ENCODE data around the gene ZNF436. TPM values are rescaled to one million over a fixed set of nuclear protein-coding genes. Genes with fewer than 3 reads are reported as not detected.

The ZNF436 gene
- total RNA-seq, 1 experiment from 2014 or later = 14.8 TPM

DNA sequence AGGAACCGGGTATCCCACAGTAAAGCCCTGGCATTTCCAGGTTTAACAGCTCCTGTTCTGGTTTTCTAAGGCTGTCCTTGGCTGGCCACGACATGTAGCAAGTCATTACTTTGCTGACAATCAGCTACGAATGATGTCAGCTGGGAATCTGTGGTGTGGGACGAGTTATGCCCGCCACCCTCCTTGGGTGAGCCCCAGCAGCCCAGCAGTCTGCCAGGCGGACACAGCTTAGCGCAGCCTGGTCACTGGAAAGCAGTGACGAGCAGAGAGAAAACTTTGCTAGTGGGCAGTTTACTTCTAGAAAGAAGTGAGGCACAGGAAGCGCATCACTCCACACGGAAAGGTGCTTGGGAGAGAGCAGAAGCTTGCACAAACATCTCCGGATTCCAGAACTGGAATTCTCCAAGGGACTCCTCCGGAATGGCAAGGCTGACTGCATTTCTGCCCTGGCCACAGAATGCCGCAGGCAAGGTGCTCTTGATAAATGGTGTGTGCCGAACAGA lies 15.5 kb upstream of the ZNF436 start:
- no peak for TF ChIP-seq EZH2 (IDR thresholded peaks at IDR 0.05; ENCODE audit: borderline replicate concordance, low read depth, low read length, poor library complexity, severe bottlenecking)
- TF ChIP-seq, protein P1, sequence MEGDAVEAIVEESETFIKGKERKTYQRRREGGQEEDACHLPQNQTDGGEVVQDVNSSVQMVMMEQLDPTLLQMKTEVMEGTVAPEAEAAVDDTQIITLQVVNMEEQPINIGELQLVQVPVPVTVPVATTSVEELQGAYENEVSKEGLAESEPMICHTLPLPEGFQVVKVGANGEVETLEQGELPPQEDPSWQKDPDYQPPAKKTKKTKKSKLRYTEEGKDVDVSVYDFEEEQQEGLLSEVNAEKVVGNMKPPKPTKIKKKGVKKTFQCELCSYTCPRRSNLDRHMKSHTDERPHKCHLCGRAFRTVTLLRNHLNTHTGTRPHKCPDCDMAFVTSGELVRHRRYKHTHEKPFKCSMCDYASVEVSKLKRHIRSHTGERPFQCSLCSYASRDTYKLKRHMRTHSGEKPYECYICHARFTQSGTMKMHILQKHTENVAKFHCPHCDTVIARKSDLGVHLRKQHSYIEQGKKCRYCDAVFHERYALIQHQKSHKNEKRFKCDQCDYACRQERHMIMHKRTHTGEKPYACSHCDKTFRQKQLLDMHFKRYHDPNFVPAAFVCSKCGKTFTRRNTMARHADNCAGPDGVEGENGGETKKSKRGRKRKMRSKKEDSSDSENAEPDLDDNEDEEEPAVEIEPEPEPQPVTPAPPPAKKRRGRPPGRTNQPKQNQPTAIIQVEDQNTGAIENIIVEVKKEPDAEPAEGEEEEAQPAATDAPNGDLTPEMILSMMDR (conservative IDR thresholded peaks at IDR 0.05; ENCODE audit: low read depth, low read length) = no peak
- intact Hi-C loops (cut with micrococcal nuclease; ENCODE audit: unreplicated experiment) = no loop called here
- no peak for DNase-seq (ENCODE audit: low spot score)
- POLR2A ChIA-PET (ENCODE audit: low non-redundant PET) = interaction anchor here (0.7 kb wide), 1 partner anchor 337 kb away, joined by 3 read pairs; no protein-coding TSS in a partner anchor
- no peaks in the 10 kb centered on the region for H3K36me3 ChIP-seq (ENCODE audit: insufficient read depth, low read length, poor library complexity, severe bottlenecking)
- BruUV-seq (replicated peaks) = no TSS peak
- no peaks in the 10 kb centered on the region for H3K4me1 ChIP-seq (ENCODE audit: insufficient read depth, low read length, poor library complexity, severe bottlenecking)
- H3K9me3 ChIP-seq (ENCODE audit: low read depth, low read length, poor library complexity, severe bottlenecking) = no peaks in the 10 kb centered on the region
- no peak overlapping the region for H3K27ac ChIP-seq (ENCODE audit: low read depth, low read length, poor library complexity, severe bottlenecking)
- no peaks in the 10 kb centered on the region for H3K27me3 ChIP-seq (replicated peaks; ENCODE audit: insufficient read depth, low read depth, low read length, poor library complexity)
- H3K4me3 ChIP-seq (ENCODE audit: low read depth, low read length, poor library complexity, severe bottlenecking) = no peak overlapping the region
- CTCF ChIA-PET = interaction anchor here (0.6 kb wide), 1 partner anchor 70 kb away, joined by 4 read pairs; no protein-coding TSS in a partner anchor

DNA sequence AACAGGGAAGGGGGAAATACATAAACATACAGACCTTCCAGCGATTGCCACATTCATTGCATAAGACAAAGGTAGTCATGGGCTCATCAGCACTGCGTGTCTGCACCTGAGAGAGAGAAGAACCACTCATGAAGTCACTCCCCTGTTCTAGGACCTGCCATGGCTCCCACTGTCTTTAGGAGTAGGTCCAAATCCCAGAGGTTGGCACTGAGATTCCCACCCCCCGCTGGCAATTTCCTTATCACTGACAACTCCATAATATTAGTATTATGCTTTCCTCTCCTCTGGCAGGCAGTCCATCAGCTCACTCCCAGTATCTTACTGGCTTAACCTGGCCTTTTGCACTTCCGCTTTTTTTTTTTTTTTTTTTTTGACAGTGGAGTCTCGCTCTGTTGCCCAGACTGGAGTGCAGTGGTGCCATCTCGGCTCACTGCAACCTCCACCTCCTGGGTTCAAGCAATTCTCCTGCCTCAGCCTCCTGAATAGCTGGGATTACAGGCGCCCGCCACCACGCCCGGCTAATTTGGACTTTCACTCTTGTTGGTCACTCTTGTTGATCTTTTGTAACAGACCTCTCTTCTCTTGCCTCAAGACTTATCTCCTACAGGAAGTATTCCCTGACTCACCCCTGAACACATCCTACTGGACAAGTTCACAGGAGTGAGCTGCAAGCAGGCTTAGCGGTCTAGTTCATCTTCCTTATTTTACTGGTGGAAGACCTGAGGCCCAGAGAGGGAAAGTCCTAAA lies 14.8 kb upstream of the ZNF436 start:
- POLR2A ChIA-PET (ENCODE audit: low non-redundant PET) = no interaction called here
- no peak for TF ChIP-seq EZH2 (IDR thresholded peaks at IDR 0.05; ENCODE audit: borderline replicate concordance, low read depth, low read length, poor library complexity, severe bottlenecking)
- TF ChIP-seq, protein P1 (conservative IDR thresholded peaks at IDR 0.05; ENCODE audit: low read depth, low read length) = no peak
- intact Hi-C loops (cut with micrococcal nuclease; ENCODE audit: unreplicated experiment) = no loop called here
- H3K27me3 ChIP-seq (replicated peaks; ENCODE audit: insufficient read depth, low read depth, low read length, poor library complexity) = no peaks in the 10 kb centered on the region
- no peaks in the 10 kb centered on the region for H3K9me3 ChIP-seq (ENCODE audit: low read depth, low read length, poor library complexity, severe bottlenecking)
- no TSS peak for BruUV-seq (replicated peaks)
- CTCF ChIA-PET = interaction anchor here (0.6 kb wide), 1 partner anchor 15 kb away, joined by 3 read pairs; the partner anchor contains the start of gene ZNF436
- H3K4me3 ChIP-seq (ENCODE audit: low read depth, low read length, poor library complexity, severe bottlenecking) = no peak overlapping the region
- H3K4me1 ChIP-seq (ENCODE audit: insufficient read depth, low read length, poor library complexity, severe bottlenecking) = no peaks in the 10 kb centered on the region
- DNase-seq (ENCODE audit: low spot score) = no peak
- H3K27ac ChIP-seq (ENCODE audit: low read depth, low read length, poor library complexity, severe bottlenecking) = no peak overlapping the region
- no peaks in the 10 kb centered on the region for H3K36me3 ChIP-seq (ENCODE audit: insufficient read depth, low read length, poor library complexity, severe bottlenecking)

DNA sequence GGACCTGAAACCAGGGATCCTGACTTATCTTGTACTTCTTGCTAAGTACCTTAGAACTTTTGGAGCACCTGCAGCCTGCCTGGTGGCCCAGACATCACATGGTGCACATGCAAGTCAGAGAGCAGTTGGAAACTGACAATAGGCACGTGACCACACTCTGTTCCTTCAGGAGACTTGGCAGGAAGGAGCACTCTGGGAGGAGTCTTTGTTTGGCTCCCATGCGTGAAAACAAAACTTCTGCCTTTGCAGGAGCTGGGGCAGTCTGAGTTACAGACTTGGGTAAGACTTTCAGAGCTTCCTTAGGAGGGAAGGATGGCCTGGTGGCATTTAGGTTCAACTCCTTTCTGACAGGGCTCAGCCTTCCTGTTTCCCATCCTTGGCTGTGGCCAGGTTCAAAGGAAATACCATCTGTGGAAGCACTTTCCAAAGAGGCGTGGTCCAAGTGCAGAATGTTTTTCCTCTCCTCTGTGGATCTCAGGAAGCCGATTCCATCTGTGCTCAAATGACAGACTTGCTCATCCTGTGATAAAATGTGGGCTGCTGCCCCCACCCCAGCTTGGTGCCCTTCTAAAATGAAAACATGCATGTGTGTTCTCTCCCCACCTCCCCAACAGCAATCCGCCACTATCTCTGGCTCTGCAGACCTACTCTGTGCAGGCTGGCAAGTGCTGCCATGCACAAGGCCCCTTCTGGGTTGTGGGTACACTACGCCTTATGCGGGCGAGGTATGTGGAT lies 14.1 kb upstream of the ZNF436 start:
- intact Hi-C loops (cut with micrococcal nuclease; ENCODE audit: unreplicated experiment) = no loop called here
- ChIA-PET POLR2A (ENCODE audit: low non-redundant PET) (no interaction called here), CTCF (interaction anchor here (0.6 kb wide), 1 partner anchor 14 kb away, joined by 3 read pairs; the partner anchor contains the start of gene ZNF436)
- Histone ChIP-seq H3K27me3 (replicated peaks; ENCODE audit: insufficient read depth, low read depth, low read length, poor library complexity) (no peaks in the 10 kb centered on the region), H3K4me1 (ENCODE audit: insufficient read depth, low read length, poor library complexity, severe bottlenecking) (no peaks in the 10 kb centered on the region), H3K9me3 (ENCODE audit: low read depth, low read length, poor library complexity, severe bottlenecking) (no peaks in the 10 kb centered on the region), H3K27ac (ENCODE audit: low read depth, low read length, poor library complexity, severe bottlenecking) (no peak overlapping the region), H3K4me3 (ENCODE audit: low read depth, low read length, poor library complexity, severe bottlenecking) (no peak overlapping the region), H3K36me3 (ENCODE audit: insufficient read depth, low read length, poor library complexity, severe bottlenecking) (no peaks in the 10 kb centered on the region)
- TF ChIP-seq, protein P1 (conservative IDR thresholded peaks at IDR 0.05; ENCODE audit: low read depth, low read length) = no peak
- no peak for TF ChIP-seq EZH2 (IDR thresholded peaks at IDR 0.05; ENCODE audit: borderline replicate concordance, low read depth, low read length, poor library complexity, severe bottlenecking)
- DNase-seq (ENCODE audit: low spot score) = no peak
- BruUV-seq (replicated peaks) = no TSS peak

Data from A673 (cell line).